ENCODE data around the gene SYNE3. TPM values are rescaled to one million over a fixed set of nuclear protein-coding genes. Genes with fewer than 3 reads are reported as not detected.

SYNE3 gene
- total RNA-seq, 1 donor from 2014 or later, result 0.62 TPM

- Mint-ChIP-seq H3K36me3 (ENCODE audit: low read depth, unreplicated experiment) (no peaks in the 10 kb centered on the region), H3K9me3 (ENCODE audit: unreplicated experiment) (no peaks in the 10 kb centered on the region), H3K27me3 (ENCODE audit: unreplicated experiment) (peaks cover 8% of the 10 kb centered on the region), H3K27ac (ENCODE audit: unreplicated experiment) (no peak overlapping the region), H3K4me3 (ENCODE audit: unreplicated experiment) (no peak overlapping the region), H3K4me1 (ENCODE audit: unreplicated experiment) (peaks cover 8% of the 10 kb centered on the region)
- DNase-seq (ENCODE audit: low spot score), result no peak
- no peak for TF ChIP-seq CTCF (IDR thresholded peaks at IDR 0.05; ENCODE audit: unreplicated experiment)
These were observed 6.1 kb upstream of the SYNE3 start for GRCh38 chr14:95522556-95522955.

- no peak for DNase-seq (ENCODE audit: low spot score)
- H3K9me3 Mint-ChIP-seq (ENCODE audit: unreplicated experiment), result no peaks in the 10 kb centered on the region
- TF ChIP-seq CTCF (IDR thresholded peaks at IDR 0.05; ENCODE audit: unreplicated experiment), result no peak
- no peak overlapping the region for H3K27ac Mint-ChIP-seq (ENCODE audit: unreplicated experiment)
- peaks cover 8% of the 10 kb centered on the region for H3K4me1 Mint-ChIP-seq (ENCODE audit: unreplicated experiment)
- no peak overlapping the region for H3K4me3 Mint-ChIP-seq (ENCODE audit: unreplicated experiment)
- H3K36me3 Mint-ChIP-seq (ENCODE audit: low read depth, unreplicated experiment), result no peaks in the 10 kb centered on the region
- H3K27me3 Mint-ChIP-seq (ENCODE audit: unreplicated experiment), result peaks cover 13% of the 10 kb centered on the region
These were observed 5.7 kb upstream of the SYNE3 start for GRCh38 chr14:95522116-95522515.

DNA sequence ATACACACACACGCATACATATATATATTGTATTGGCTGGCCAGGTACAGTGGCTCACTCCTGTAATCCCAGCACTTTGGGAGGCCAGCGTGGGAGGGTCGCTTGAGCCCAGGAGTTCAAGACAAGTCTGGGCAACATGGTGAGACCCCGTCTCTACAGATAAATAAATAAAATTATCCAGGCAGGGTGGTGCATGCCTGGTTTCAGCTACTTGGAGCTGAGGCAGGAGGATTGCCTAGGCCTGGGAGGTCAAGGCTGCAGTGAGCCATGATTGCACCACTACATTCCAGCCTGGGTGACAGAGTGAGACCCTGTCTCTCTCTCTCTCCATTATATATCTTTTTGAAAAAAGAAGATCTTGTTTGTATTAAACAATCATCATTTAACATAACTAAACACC lies 4.6 kb upstream of the SYNE3 start:
- Mint-ChIP-seq H3K9me3 (ENCODE audit: unreplicated experiment) (no peaks in the 10 kb centered on the region), H3K36me3 (ENCODE audit: low read depth, unreplicated experiment) (no peaks in the 10 kb centered on the region), H3K27me3 (ENCODE audit: unreplicated experiment) (peaks cover 10% of the 10 kb centered on the region), H3K4me3 (ENCODE audit: unreplicated experiment) (no peak overlapping the region), H3K4me1 (ENCODE audit: unreplicated experiment) (peaks cover 8% of the 10 kb centered on the region), H3K27ac (ENCODE audit: unreplicated experiment) (no peak overlapping the region)
- no peak for TF ChIP-seq CTCF (IDR thresholded peaks at IDR 0.05; ENCODE audit: unreplicated experiment)
- DNase-seq (ENCODE audit: low spot score), result no peak

GRCh38 chr14:95520346-95520745 lies 3.9 kb upstream of the SYNE3 start:
- no peak for DNase-seq (ENCODE audit: low spot score)
- H3K27me3 Mint-ChIP-seq (ENCODE audit: unreplicated experiment), result peaks cover 8% of the 10 kb centered on the region
- no peak overlapping the region for H3K27ac Mint-ChIP-seq (ENCODE audit: unreplicated experiment)
- TF ChIP-seq CTCF (IDR thresholded peaks at IDR 0.05; ENCODE audit: unreplicated experiment), result no peak
- no peaks in the 10 kb centered on the region for H3K9me3 Mint-ChIP-seq (ENCODE audit: unreplicated experiment)
- H3K4me3 Mint-ChIP-seq (ENCODE audit: unreplicated experiment), result no peak overlapping the region
- H3K4me1 Mint-ChIP-seq (ENCODE audit: unreplicated experiment), result peaks cover 8% of the 10 kb centered on the region
- H3K36me3 Mint-ChIP-seq (ENCODE audit: low read depth, unreplicated experiment), result no peaks in the 10 kb centered on the region

DNA sequence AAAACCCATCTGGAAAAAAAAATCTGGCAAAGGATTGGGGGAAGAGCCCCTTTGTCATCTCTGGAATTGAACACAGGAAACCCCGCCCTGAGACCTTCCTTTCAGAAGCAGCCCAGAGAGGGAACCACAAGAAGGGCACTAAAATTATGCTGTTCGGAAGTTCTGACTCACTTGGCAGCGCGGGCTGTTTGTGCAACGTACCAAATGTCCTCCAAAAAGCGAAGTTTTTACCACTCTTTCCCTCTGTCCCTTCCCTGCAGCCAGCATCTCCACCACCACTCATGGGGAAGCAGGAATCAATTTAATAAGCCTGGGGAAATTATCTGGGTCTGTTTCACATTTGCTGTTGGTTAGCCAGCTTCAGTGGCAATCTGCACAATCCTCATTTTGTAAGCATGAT lies 3.2 kb upstream of the SYNE3 start:
- H3K27ac Mint-ChIP-seq (ENCODE audit: unreplicated experiment), result no peak overlapping the region
- H3K36me3 Mint-ChIP-seq (ENCODE audit: low read depth, unreplicated experiment), result no peaks in the 10 kb centered on the region
- H3K9me3 Mint-ChIP-seq (ENCODE audit: unreplicated experiment), result no peaks in the 10 kb centered on the region
- no peak for TF ChIP-seq CTCF (IDR thresholded peaks at IDR 0.05; ENCODE audit: unreplicated experiment)
- DNase-seq (ENCODE audit: low spot score), result no peak
- no peak overlapping the region for H3K4me3 Mint-ChIP-seq (ENCODE audit: unreplicated experiment)
- H3K27me3 Mint-ChIP-seq (ENCODE audit: unreplicated experiment), result peaks cover 8% of the 10 kb centered on the region
- peaks cover 8% of the 10 kb centered on the region for H3K4me1 Mint-ChIP-seq (ENCODE audit: unreplicated experiment)

Measured in endothelial cell (in vitro differentiated cells).